ENCODE results near the gene DHCR24. TPM values are rescaled to one million over a fixed set of nuclear protein-coding genes. Genes with fewer than 3 reads are reported as not detected.
A peak's percentile ranks its signal among the peaks of the same experiment; 100 is the strongest.

DHCR24 gene
- total and polyA plus RNA-seq, 2 of the 13 experiments (the other 11 are each of a cell fraction or from before 2014, with no cell fraction given) = 374 to 448 TPM

DNA sequence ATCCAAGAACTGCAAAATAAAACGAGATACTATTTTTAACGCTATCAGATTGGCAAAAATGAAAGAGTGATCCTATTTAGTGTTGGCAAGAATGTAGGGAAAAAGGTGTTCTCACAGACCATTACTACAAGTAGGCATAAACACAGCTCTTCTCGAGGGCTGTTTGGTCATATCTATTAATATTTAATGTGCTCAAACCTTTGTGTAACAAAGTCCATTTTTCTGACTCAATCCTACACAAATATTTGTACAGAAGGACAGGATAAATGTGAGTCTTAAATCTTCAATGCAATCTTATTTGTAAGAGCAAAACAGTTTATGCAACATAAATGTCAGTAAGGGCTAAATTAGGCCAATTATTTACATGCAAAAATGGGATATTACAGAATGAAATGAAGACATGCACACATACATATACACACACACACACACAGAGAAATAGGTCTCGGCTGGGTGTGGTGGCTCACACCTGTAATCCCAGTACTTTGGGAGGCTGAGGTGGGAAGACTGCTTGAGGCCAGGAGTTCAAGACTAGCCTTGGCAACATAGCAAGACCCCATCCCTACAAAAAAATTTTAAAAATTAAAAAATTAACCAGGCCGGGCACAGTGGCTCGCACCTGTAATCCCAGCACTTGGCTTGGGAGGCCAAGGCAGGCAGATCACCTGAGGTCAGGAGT, 17.7 kb downstream of the DHCR24 start (continued):
- TF ChIP-seq HDAC2 (CRISPR knock-in tag; IDR thresholded peaks at IDR 0.05) (peak; percentile 24; the same call in 1 of the 2 replicates), ZNF234 (CRISPR knock-in tag; conservative IDR thresholded peaks at IDR 0.05) (0 out of 2 replicates have a peak, but pooled peaks have one; percentile 29), ZBTB7B (CRISPR knock-in tag; IDR thresholded peaks at IDR 0.05) (0 out of 2 replicates have a peak, but pooled peaks have one; percentile 20), SOX6 (IDR thresholded peaks at IDR 0.05) (no peak), SOX6 (CRISPR knock-in tag; IDR thresholded peaks at IDR 0.05) (peak; percentile 69), PATZ1 (CRISPR knock-in tag; IDR thresholded peaks at IDR 0.05) (peak; percentile 34; the same call in 1 of the 2 replicates), MIER2 (CRISPR knock-in tag; IDR thresholded peaks at IDR 0.05) (no peak), ZNF550 (CRISPR knock-in tag; IDR thresholded peaks at IDR 0.05; ENCODE audit: borderline replicate concordance) (no peak), SMARCE1 (IDR thresholded peaks at IDR 0.05; ENCODE audit: borderline replicate concordance) (no peak), TARDBP (CRISPR knock-in tag; IDR thresholded peaks at IDR 0.05) (peak; percentile 34; the same call in 1 of the 2 replicates), ZNF382 (CRISPR knock-in tag; IDR thresholded peaks at IDR 0.05; ENCODE audit: borderline replicate concordance) (no peak), GZF1 (CRISPR knock-in tag; IDR thresholded peaks at IDR 0.05) (no peak), HCFC1 (IDR thresholded peaks at IDR 0.05; ENCODE audit: low read depth, low read length) (no peak), ZNF879 (CRISPR knock-in tag; IDR thresholded peaks at IDR 0.05) (no peak), ZNF121 (CRISPR knock-in tag; IDR thresholded peaks at IDR 0.05) (peak; percentile 74), ZNF770 (CRISPR knock-in tag; IDR thresholded peaks at IDR 0.05) (peak; percentile 21; the same call in 1 of the 2 replicates), ZNF34 (CRISPR knock-in tag; IDR thresholded peaks at IDR 0.05; ENCODE audit: borderline replicate concordance) (no peak), KDM1A (CRISPR knock-in tag; IDR thresholded peaks at IDR 0.05) (peak; percentile 91), SRSF9 (IDR thresholded peaks at IDR 0.05; ENCODE audit: borderline replicate concordance, insufficient read depth, low read depth, low read length, poor library complexity, severe bottlenecking) (no peak), ZNF431 (CRISPR knock-in tag; IDR thresholded peaks at IDR 0.05; ENCODE audit: borderline replicate concordance, low read depth) (no peak), ZMYM3 (CRISPR knock-in tag; IDR thresholded peaks at IDR 0.05) (peak; percentile 87), ATF4 (CRISPR knock-in tag; IDR thresholded peaks at IDR 0.05) (peak in 1 of 2 experiments; percentile 91; a peak in 2 of 4 replicates)
- TF ChIP-seq, protein P1, sequence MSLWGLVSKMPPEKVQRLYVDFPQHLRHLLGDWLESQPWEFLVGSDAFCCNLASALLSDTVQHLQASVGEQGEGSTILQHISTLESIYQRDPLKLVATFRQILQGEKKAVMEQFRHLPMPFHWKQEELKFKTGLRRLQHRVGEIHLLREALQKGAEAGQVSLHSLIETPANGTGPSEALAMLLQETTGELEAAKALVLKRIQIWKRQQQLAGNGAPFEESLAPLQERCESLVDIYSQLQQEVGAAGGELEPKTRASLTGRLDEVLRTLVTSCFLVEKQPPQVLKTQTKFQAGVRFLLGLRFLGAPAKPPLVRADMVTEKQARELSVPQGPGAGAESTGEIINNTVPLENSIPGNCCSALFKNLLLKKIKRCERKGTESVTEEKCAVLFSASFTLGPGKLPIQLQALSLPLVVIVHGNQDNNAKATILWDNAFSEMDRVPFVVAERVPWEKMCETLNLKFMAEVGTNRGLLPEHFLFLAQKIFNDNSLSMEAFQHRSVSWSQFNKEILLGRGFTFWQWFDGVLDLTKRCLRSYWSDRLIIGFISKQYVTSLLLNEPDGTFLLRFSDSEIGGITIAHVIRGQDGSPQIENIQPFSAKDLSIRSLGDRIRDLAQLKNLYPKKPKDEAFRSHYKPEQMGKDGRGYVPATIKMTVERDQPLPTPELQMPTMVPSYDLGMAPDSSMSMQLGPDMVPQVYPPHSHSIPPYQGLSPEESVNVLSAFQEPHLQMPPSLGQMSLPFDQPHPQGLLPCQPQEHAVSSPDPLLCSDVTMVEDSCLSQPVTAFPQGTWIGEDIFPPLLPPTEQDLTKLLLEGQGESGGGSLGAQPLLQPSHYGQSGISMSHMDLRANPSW (CRISPR knock-in tag; IDR thresholded peaks at IDR 0.05; ENCODE audit: borderline replicate concordance) = peak; percentile 54; the same call in 1 of the 2 replicates

All from HepG2 (cell line).